NCI-H345 treated with DMSO at 0.1 percent for 48 hours (cell line): ENCODE results near the gene NXPE4.

Experiments used
- DNase-seq: peaks from one replicate; lab custom pipeline; 2025; ENCODE audit not compliant: unreplicated experiment; lab: John Stamatoyannopoulos, UW

NXPE4 gene

DNA sequence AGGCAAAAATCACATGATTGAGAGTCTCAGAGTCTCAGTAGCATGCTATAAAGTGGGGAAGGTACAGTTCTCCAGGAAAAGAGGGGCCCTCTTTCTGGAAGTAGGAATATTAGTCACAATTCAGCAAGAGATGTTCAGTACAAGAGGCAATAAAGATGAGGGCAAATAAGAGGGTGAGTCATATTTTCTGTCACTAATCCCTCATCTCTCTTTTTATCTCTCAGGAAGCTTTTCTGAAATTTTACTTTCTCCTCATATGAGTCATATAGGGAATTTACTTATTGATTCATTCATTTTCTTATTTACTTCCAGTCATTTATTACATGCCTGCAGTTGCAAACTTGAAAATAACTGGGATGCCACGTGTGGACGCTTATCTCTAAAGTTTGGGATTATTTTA, 32.5 kb downstream of the NXPE4 start:
- DNase-seq, result no peak

DNA sequence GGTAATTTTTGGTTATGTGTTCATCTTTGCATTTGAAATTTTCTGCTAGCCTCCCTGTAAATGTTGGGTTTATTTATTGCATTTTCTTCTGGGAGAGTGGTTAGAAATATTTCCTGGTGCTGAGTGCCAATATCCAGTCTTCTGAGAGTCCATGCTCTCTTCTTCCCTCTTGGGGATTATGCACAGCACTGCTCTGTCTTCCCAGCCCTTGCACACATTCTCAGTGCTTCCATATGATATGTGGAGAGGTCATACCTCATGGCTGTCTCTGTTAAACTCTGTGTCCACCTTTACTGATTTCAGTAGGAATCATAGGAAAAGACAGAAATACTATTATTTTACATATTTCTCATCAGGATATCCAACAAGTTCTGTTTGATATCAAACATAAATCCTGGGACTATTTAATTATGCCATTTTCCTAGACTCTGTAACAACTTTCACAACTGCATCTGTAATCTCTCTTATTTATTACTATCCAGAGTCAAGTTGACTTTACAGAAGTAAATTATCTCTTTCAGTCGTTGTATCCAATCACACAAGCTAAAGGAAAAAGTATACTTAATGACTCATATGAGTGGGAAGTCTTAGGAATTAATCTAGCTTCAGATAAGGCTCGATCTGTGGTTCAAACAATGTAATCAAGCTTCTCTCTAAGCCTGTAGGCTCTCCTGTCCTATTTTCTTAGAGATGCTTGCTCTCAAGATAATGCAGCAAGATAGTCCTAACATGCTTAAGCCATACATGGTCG, 33.2 kb downstream of the NXPE4 start:
- DNase-seq, result no peak

DNA sequence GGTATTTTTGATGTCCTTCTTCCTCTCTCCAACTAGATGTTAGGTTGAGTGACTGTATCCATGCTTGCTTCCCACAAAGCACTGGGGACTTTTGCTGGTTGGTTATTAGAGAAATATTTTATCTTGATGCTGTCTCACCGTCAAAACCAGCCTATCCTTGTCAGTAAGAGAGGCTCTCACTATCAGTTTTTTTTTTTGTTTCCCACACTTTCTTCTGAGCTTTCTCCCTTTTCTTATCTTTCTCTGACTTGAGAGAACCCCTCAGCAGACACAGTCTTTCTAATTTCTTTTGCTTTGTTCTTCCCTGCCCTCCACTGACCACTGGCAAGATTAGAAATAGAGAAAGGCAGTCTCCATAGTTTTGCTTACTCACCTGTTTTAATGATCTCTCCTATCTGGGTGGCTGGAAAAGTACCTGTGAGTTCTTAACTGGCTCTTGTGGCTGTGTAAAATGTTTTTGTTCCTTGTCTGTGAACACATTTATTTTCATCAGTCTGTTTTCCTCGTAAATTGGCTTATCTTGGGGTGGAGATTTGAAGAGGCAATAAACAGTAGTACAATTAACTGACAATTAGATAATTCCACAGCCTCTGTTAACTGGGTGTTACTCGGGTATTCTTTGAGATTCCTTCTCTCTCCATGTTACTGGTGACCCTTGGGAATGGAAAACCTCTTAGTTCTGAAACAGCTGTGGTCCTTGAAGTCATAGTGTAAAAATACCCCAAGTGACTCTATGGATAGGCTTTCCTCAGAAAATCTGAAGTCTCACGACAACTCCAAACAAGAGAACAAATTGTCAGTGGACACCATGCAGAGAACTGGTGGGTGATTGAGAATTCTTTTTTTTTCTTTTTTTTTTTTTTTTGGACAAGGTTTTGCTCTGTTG, 35.9 kb downstream of the NXPE4 start, which contains the start of gene NXPE1:
NXPE1 (minus strand) TSS at position 457 of the 886 bp plus-strand sequence. CDS start 8,680 bp downstream, outside the sequence.
- no peak for DNase-seq

DNA sequence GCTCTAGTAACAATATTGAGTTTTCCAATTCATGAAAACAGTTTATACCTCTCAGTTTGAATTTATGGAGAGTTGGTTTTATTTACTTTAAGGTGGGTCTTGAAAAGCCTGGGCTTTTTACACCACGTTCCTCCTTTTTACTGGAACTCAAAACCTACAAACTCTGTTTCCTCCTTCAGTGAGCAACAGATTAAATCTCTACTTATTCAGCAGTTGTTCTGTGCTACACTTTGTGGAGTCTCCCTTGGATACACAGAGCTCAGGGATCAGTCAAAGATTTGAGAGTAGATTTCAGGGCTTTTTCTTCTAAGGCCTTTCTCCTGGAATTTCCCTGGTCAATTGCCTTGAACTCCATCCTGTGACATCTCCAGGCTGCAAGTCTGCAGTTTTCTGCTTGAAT, 39.5 kb downstream of the NXPE4 start:
- no peak for DNase-seq

DNA sequence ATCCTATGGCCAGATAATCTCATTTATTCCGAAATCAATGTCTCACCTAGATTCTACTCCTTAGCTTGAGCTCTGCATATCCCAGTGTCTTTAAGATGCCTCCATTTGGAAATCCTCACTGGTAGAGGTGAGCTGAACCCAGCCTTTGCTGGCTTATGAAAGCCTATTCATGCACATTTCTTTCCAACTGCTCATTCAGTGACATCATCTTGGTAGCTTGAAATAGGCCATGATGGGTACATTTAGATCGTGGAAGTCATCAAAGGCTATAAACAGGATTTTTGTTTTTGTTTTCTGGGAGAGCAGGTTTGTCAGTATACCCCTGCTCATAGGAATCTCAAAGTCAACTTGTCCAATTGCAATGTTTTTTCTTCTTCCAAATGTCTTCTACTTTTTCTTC, 41.9 kb downstream of the NXPE4 start:
- no peak for DNase-seq

- DNase-seq, result no peak
These were observed 44.5 kb downstream of the NXPE4 start for GRCh38 chr11:114551060-114551459.

GRCh38 chr11:114525682-114526081, 69.9 kb downstream of the NXPE4 start:
- DNase-seq, result no peak

GRCh38 chr11:114524122-114524521, 71.5 kb downstream of the NXPE4 start:
- DNase-seq, result no peak

GRCh38 chr11:114522818-114523217, 72.8 kb downstream of the NXPE4 start:
- no peak for DNase-seq
